ENCODE results near the gene APBB1. TPM values are rescaled to one million over a fixed set of nuclear protein-coding genes. Genes with fewer than 3 reads are reported as not detected.

Gene APBB1
- total and polyA plus RNA-seq, 10 donors: 18.6 to 42.4 (median 26.0) TPM

GRCh38 chr11:6452219-6452618 lies 33.3 kb upstream of the APBB1 start:
- WGBS, 5 donors: 79 to 92% (median 91%) methylated on average over 3 of the region's 3 CpGs
- Histone ChIP-seq H3K4me1 (no peaks in the 10 kb centered on the region), H3K9me3 (no peaks in the 10 kb centered on the region), H3K4me3 (no peak overlapping the region), H3K27ac (no peak overlapping the region), H3K36me3 (peaks cover 0 to 99% (median 74%) of the 10 kb centered on the region in 6 donors), H3K27me3 (replicated peaks in 1 of 7) (no peaks in the 10 kb centered on the region)
- TF ChIP-seq CTCF (IDR thresholded peaks at IDR 0.05 in 8 of 11, conservative IDR thresholded peaks at IDR 0.05 in 3 of 11) (no peak), POLR2A (IDR thresholded peaks at IDR 0.05) (no peak), POLR2AphosphoS5 (IDR thresholded peaks at IDR 0.05) (no peak)
- no peak for DNase-seq
- intact Hi-C loops (cut with DNase I; ENCODE audit: low total_unique reads): no loop called here

- no peak overlapping the region for H3K4me3 ChIP-seq
- peaks cover 0 to under 1% (median 0%) of the 10 kb centered on the region in 6 donors for H3K4me1 ChIP-seq
- no peak for TF ChIP-seq POLR2AphosphoS5 (IDR thresholded peaks at IDR 0.05)
- no peak for TF ChIP-seq POLR2A (IDR thresholded peaks at IDR 0.05)
- TF ChIP-seq CTCF (IDR thresholded peaks at IDR 0.05 in 8 of 11, conservative IDR thresholded peaks at IDR 0.05 in 3 of 11): no peak
- intact Hi-C loops (cut with DNase I; ENCODE audit: low total_unique reads): loop anchor here (10.0 kb wide), 1 partner anchor 56 kb away; no protein-coding TSS in a partner anchor
- H3K9me3 ChIP-seq: no peaks in the 10 kb centered on the region
- H3K36me3 ChIP-seq: peaks cover 0 to 63% (median 38%) of the 10 kb centered on the region in 6 donors
- no peaks in the 10 kb centered on the region for H3K27me3 ChIP-seq (replicated peaks in 1 of 7)
- no peak overlapping the region for H3K27ac ChIP-seq
- DNase-seq: no peak
- 96 to 100% (median 98%) methylated on average over 3 of the region's 3 CpGs for WGBS, 5 donors
Measured at GRCh38 chr11:6448574-6448973, 29.7 kb upstream of the APBB1 start.

- peaks cover 0 to 16% (median 2%) of the 10 kb centered on the region in 6 donors for H3K4me1 ChIP-seq
- H3K36me3 ChIP-seq: peaks cover 0 to 11% (median 3%) of the 10 kb centered on the region in 6 donors
- DNase-seq: peak; percentile 82
- intact Hi-C loops (cut with DNase I; ENCODE audit: low total_unique reads): loop anchor here (5.0 to 10.0 kb wide), 2 partner anchors 61 to 66 kb away; no protein-coding TSS in a partner anchor
- no peak overlapping the region for H3K27ac ChIP-seq
- TF ChIP-seq CTCF (IDR thresholded peaks at IDR 0.05 in 8 of 11, conservative IDR thresholded peaks at IDR 0.05 in 3 of 11) (peak; percentile 62 to 92 (median 82)), POLR2A (IDR thresholded peaks at IDR 0.05) (no peak), POLR2AphosphoS5 (IDR thresholded peaks at IDR 0.05) (peak in 1 of 3 donors; percentile 9)
- H3K4me3 ChIP-seq: no peak overlapping the region
- H3K27me3 ChIP-seq (replicated peaks in 1 of 7): no peaks in the 10 kb centered on the region
- no peaks in the 10 kb centered on the region for H3K9me3 ChIP-seq
- WGBS, 5 donors: 21 to 30% (median 26%) methylated on average over 5 of the region's 5 CpGs
Measured at GRCh38 chr11:6443269-6444003, 24.5 kb upstream of the APBB1 start.

GRCh38 chr11:6442441-6442840 lies 23.5 kb upstream of the APBB1 start:
- 78 to 96% (median 93%) methylated on average over 4 of the region's 4 CpGs for WGBS, 5 donors
- TF ChIP-seq POLR2A (IDR thresholded peaks at IDR 0.05): no peak
- peaks cover 0 to 26% (median 9%) of the 10 kb centered on the region in 6 donors for H3K4me1 ChIP-seq
- no peak overlapping the region for H3K4me3 ChIP-seq
- DNase-seq: no peak
- H3K9me3 ChIP-seq: no peaks in the 10 kb centered on the region
- H3K27me3 ChIP-seq (replicated peaks in 1 of 7): no peaks in the 10 kb centered on the region
- H3K36me3 ChIP-seq: peaks cover 0 to 1% (median 0%) of the 10 kb centered on the region in 6 donors
- H3K27ac ChIP-seq: no peak overlapping the region
- intact Hi-C loops (cut with DNase I; ENCODE audit: low total_unique reads): loop anchor here (5.0 to 10.0 kb wide), 2 partner anchors 62 to 65 kb away; no protein-coding TSS in a partner anchor

Measured in spleen (tissue), 11 donors.